Measurements from ENCODE around the gene PTPRT.
"Not testable (repeated sequence)": the region's sequence is repeated elsewhere in the genome, so short reads cannot be mapped to it uniquely, and the experiment has no call there.

The PTPRT gene

GRCh38 chr20:42259389-42259788 is 930.3 kb downstream of the PTPRT start:
- DNase-seq = no peak

- no peak for DNase-seq
These were observed 931.0 kb downstream of the PTPRT start for GRCh38 chr20:42258564-42259302.

GRCh38 chr20:42255821-42256220 is 933.9 kb downstream of the PTPRT start:
- DNase-seq = no peak

- no peak for DNase-seq
These were observed 935.0 kb downstream of the PTPRT start for GRCh38 chr20:42254673-42255072.

GRCh38 chr20:42252116-42252515 is 937.6 kb downstream of the PTPRT start:
- no peak for DNase-seq

- DNase-seq = no peak
These were observed 970.9 kb downstream of the PTPRT start for GRCh38 chr20:42218621-42219374.

GRCh38 chr20:42214074-42214473 is 975.6 kb downstream of the PTPRT start:
- DNase-seq = no peak

GRCh38 chr20:42212391-42212790 is 977.3 kb downstream of the PTPRT start:
- DNase-seq = no peak

- DNase-seq = not testable (repeated sequence)
These were observed 983.1 kb downstream of the PTPRT start for GRCh38 chr20:42206557-42206956.

- DNase-seq = no peak
These were observed 985.5 kb downstream of the PTPRT start for GRCh38 chr20:42204109-42204660.

- no peak for DNase-seq
These were observed 992.1 kb downstream of the PTPRT start for GRCh38 chr20:42197599-42197998.

- no peak for DNase-seq
These were observed 996.6 kb downstream of the PTPRT start for GRCh38 chr20:42193119-42193518.

GRCh38 chr20:42192321-42192720 is 997.4 kb downstream of the PTPRT start:
- DNase-seq = no peak

- no peak for DNase-seq
These were observed 998.4 kb downstream of the PTPRT start for GRCh38 chr20:42191140-42191860.

- no peak for DNase-seq
These were observed 999.6 kb downstream of the PTPRT start for GRCh38 chr20:42190084-42190483.

GRCh38 chr20:42186337-42186736 is 1003.4 kb downstream of the PTPRT start:
- DNase-seq = no peak

GRCh38 chr20:42183147-42183546 is 1006.6 kb downstream of the PTPRT start:
- DNase-seq = no peak

GRCh38 chr20:42181064-42181463 is 1008.6 kb downstream of the PTPRT start:
- DNase-seq = no peak

GRCh38 chr20:42179768-42180167 is 1009.9 kb downstream of the PTPRT start:
- no peak for DNase-seq

- no peak for DNase-seq
These were observed 1016.3 kb downstream of the PTPRT start for GRCh38 chr20:42173440-42173839.

GRCh38 chr20:42164121-42164890 is 1025.4 kb downstream of the PTPRT start:
- DNase-seq = no peak

- DNase-seq = no peak
These were observed 1028.4 kb downstream of the PTPRT start for GRCh38 chr20:42161228-42161829.
